ENCODE results near the gene STAG1.

Gene STAG1

GRCh38 chr3:136456196-136456595, 296.0 kb downstream of the STAG1 start:
- no peak for TF ChIP-seq CTCF (IDR thresholded peaks at IDR 0.05; ENCODE audit: control insufficient read depth, insufficient read depth, low read depth, low read length, missing control alignments)
- DNase-seq (ENCODE audit: low read depth), result no peak
- H3K4me3 ChIP-seq (ENCODE audit: control insufficient read depth, low read depth, low read length), result no peak overlapping the region

- DNase-seq (ENCODE audit: low read depth), result no peak
- no peak for TF ChIP-seq CTCF (IDR thresholded peaks at IDR 0.05; ENCODE audit: control insufficient read depth, insufficient read depth, low read depth, low read length, missing control alignments)
- H3K4me3 ChIP-seq (ENCODE audit: control insufficient read depth, low read depth, low read length), result no peak overlapping the region
These were observed 307.6 kb downstream of the STAG1 start for GRCh38 chr3:136444581-136444980.

- TF ChIP-seq CTCF (IDR thresholded peaks at IDR 0.05; ENCODE audit: control insufficient read depth, insufficient read depth, low read depth, low read length, missing control alignments), result no peak
- no peak for DNase-seq (ENCODE audit: low read depth)
- H3K4me3 ChIP-seq (ENCODE audit: control insufficient read depth, low read depth, low read length), result no peak overlapping the region
These were observed 315.1 kb downstream of the STAG1 start for GRCh38 chr3:136437043-136437442.

- DNase-seq (ENCODE audit: low read depth), result no peak
- no peak for TF ChIP-seq CTCF (IDR thresholded peaks at IDR 0.05; ENCODE audit: control insufficient read depth, insufficient read depth, low read depth, low read length, missing control alignments)
- H3K4me3 ChIP-seq (ENCODE audit: control insufficient read depth, low read depth, low read length), result no peak overlapping the region
These were observed 317.7 kb downstream of the STAG1 start for GRCh38 chr3:136434429-136434828.

GRCh38 chr3:136432685-136433084, 319.5 kb downstream of the STAG1 start:
- H3K4me3 ChIP-seq (ENCODE audit: control insufficient read depth, low read depth, low read length), result no peak overlapping the region
- no peak for TF ChIP-seq CTCF (IDR thresholded peaks at IDR 0.05; ENCODE audit: control insufficient read depth, insufficient read depth, low read depth, low read length, missing control alignments)

GRCh38 chr3:136428167-136428566, 324.0 kb downstream of the STAG1 start:
- no peak for DNase-seq (ENCODE audit: low read depth)
- no peak for TF ChIP-seq CTCF (IDR thresholded peaks at IDR 0.05; ENCODE audit: control insufficient read depth, insufficient read depth, low read depth, low read length, missing control alignments)

More at GRCh38 chr3:136432685-136433084, 319.5 kb downstream of the STAG1 start:
- DNase-seq (ENCODE audit: low read depth), result no peak

GRCh38 chr3:136427236-136427635, 324.9 kb downstream of the STAG1 start:
- no peak for DNase-seq (ENCODE audit: low read depth)
- no peak for TF ChIP-seq CTCF (IDR thresholded peaks at IDR 0.05; ENCODE audit: control insufficient read depth, insufficient read depth, low read depth, low read length, missing control alignments)
- no peak overlapping the region for H3K4me3 ChIP-seq (ENCODE audit: control insufficient read depth, low read depth, low read length)

More at GRCh38 chr3:136428167-136428566, 324.0 kb downstream of the STAG1 start:
- H3K4me3 ChIP-seq (ENCODE audit: control insufficient read depth, low read depth, low read length), result no peak overlapping the region
